Mesendoderm (in vitro differentiated cells): ENCODE measurements around the gene ADISSP.

ENCODE experiments used
- DNase-seq: peaks from one replicate; pipeline ENCODE4 v3.0.0; 2013
- H2AK5ac ChIP-seq: 2 replicates; pipeline ENCODE4 v1.6.1; 2013; ENCODE audit warnings: low read length, inconsistent platforms
- H2BK120ac ChIP-seq: 2 replicates; pipeline ENCODE4 v1.6.1; 2013; ENCODE audit warnings: low read depth, mild to moderate bottlenecking, low read length, moderate library complexity, mixed read lengths
- H2BK15ac ChIP-seq: replicated peaks from 2 replicates; pipeline ENCODE4 v1.6.1; 2013; ENCODE audit warnings: low read depth, mild to moderate bottlenecking, moderate library complexity
- H2BK5ac ChIP-seq: 2 replicates; pipeline ENCODE4 v1.6.1; 2013; ENCODE audit warnings: low read length, inconsistent platforms
- H3K18ac ChIP-seq: 2 replicates; pipeline ENCODE4 v1.6.1; 2013; ENCODE audit warnings: mild to moderate bottlenecking, low read length, mixed read lengths
- H3K23ac ChIP-seq: one replicate; pipeline ENCODE4 v1.6.1; 2013; ENCODE audit warnings: low read length
- H3K27ac ChIP-seq: 2 replicates; pipeline ENCODE4 v1.5.1; 2013; ENCODE audit warnings: low read depth, mild to moderate bottlenecking, inconsistent platforms, low read length, moderate library complexity
- H3K27me3 ChIP-seq: 2 replicates; pipeline ENCODE4 v1.6.1; 2013; ENCODE audit warnings: low read length, control low read depth, mild to moderate bottlenecking, inconsistent platforms; ENCODE audit not compliant: insufficient read depth, poor library complexity
- H3K36me3 ChIP-seq: 2 replicates; pipeline ENCODE4 v1.6.1; 2013; ENCODE audit warnings: low read length, inconsistent platforms; ENCODE audit not compliant: control insufficient read depth, insufficient read depth
- H3K4ac ChIP-seq: one replicate; pipeline ENCODE4 v1.6.1; 2013; ENCODE audit warnings: low read depth, mild to moderate bottlenecking, low read length, moderate library complexity
- H3K4me1 ChIP-seq: 2 replicates; pipeline ENCODE4 v1.6.1; 2013; ENCODE audit warnings: low read depth, low read length, inconsistent platforms; ENCODE audit not compliant: control insufficient read depth
- H3K4me2 ChIP-seq: 2 replicates; pipeline ENCODE4 v1.6.1; 2013; ENCODE audit warnings: low read length
- H3K4me3 ChIP-seq: 2 replicates; pipeline ENCODE4 v1.5.1; 2013; ENCODE audit warnings: mild to moderate bottlenecking, low read length
- H3K56ac ChIP-seq: one replicate; pipeline ENCODE4 v1.6.1; 2013; ENCODE audit warnings: low read length
- H3K79me1 ChIP-seq: 2 replicates; pipeline ENCODE4 v1.6.1; 2013; ENCODE audit warnings: low read length, inconsistent platforms
- H3K79me2 ChIP-seq: 2 replicates; pipeline ENCODE4 v1.6.1; 2013; ENCODE audit warnings: mild to moderate bottlenecking, low read length; ENCODE audit not compliant: control insufficient read depth, insufficient read depth
- H3K9ac ChIP-seq: 2 replicates; pipeline ENCODE4 v1.6.1; 2013; ENCODE audit warnings: low read length, inconsistent platforms
- H4K5ac ChIP-seq: one replicate; pipeline ENCODE4 v1.6.1; 2013; ENCODE audit warnings: low read length
- H4K8ac ChIP-seq: one replicate; pipeline ENCODE4 v1.6.1; 2013; ENCODE audit warnings: low read depth, mild to moderate bottlenecking, control low read depth, low read length, moderate library complexity
- WGBS: extraction: QIAGEN DNeasy Blood & Tissue Kit; methylation state at CpG from one replicate; pipeline ENCODE4 v1.1.7; 2013; ENCODE audit warnings: low lambda C conversion rate, missing lambda C conversion rate; ENCODE audit not compliant: insufficient coverage; ENCODE audit errors: extremely low coverage; 5-methylcytosine and 5-hydroxymethylcytosine counted together

ADISSP gene

DNA sequence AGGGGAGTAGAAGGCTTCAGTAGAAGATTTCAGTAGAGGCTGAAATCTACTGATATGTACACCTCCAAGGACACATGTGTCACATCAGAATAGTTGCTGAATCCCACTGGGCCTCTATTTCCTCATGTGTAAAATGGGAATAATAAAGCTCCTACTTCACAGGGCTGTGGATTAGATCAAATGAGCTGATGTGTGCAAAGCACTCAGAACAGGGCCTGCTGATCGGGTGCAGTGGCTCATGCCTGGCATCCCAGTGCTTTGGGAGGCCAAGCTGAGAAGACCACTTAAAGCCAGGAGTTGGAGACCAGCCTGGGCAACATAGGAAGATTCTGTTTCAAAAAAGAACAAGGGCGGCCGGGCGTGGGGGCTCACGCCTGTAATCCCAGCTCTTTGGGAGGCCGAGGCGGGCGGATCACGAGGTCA, 44.7 kb upstream of the ADISSP start:
- Histone ChIP-seq H3K4me3 (no peak overlapping the region), H3K4me1 (no peaks in the 10 kb centered on the region), H3K27ac (no peak overlapping the region), H3K79me2 (no peaks in the 10 kb centered on the region), H2BK5ac (no peak overlapping the region), H3K18ac (no peak overlapping the region), H3K23ac (no peak overlapping the region), H3K36me3 (no peaks in the 10 kb centered on the region), H3K4ac (no peak overlapping the region), H2BK15ac (no peak overlapping the region), H4K5ac (no peak overlapping the region), H4K8ac (no peak overlapping the region), H3K79me1 (no peaks in the 10 kb centered on the region), H2BK120ac (no peak overlapping the region), H2AK5ac (no peak overlapping the region), H3K9ac (no peak overlapping the region), H3K4me2 (no peak overlapping the region), H3K56ac (no peak overlapping the region), H3K27me3 (no peaks in the 10 kb centered on the region)
- WGBS = no CpG with 5 or more reads among the region's 9 CpGs
- no peak for DNase-seq

DNA sequence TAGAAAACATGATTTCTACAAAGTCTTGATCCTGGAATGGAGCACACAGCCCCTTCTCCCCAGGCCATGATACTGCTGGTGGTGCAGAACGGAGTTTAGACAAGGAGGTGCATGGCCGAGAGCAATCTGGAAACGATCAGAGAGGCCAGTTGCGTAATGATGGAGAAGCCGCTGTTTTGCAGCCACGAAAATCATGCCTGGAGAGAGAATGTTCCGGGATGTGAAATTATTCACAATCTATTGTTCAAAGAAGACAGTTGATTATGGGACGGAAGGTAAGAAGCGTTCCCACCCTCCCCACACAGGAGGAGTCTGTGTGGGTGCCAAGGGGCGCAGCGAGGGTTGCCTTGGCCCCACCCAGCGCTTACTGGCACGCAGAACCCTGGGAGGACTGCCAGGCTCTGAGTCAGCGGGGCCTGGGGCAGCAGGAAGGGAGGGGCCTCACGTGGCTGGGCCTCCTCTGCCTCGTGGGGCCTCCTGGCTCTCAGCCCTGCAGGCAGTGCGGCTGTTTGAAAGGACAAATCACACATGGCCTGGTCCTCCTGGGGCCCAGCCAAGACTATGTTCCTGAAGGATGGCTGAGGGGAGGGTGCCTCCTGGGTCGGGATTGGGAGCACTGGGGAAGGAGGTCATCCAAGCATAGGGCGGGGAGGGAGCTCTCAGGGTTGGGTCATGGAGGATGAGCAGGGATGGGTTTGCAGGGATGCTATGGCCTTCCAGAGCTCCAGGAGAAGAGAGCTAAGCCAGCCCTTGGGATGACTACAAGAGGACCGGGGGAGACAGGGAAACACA, 44.1 kb upstream of the ADISSP start:
- DNase-seq = no peak
- Histone ChIP-seq H3K79me1 (no peaks in the 10 kb centered on the region), H3K4ac (no peak overlapping the region), H3K4me3 (no peak overlapping the region), H3K23ac (no peak overlapping the region), H3K4me1 (no peaks in the 10 kb centered on the region), H3K4me2 (no peak overlapping the region), H2AK5ac (no peak overlapping the region), H2BK15ac (no peak overlapping the region), H3K79me2 (no peaks in the 10 kb centered on the region), H4K5ac (no peak overlapping the region), H2BK5ac (no peak overlapping the region), H3K27me3 (no peaks in the 10 kb centered on the region), H3K18ac (no peak overlapping the region), H3K27ac (no peak overlapping the region), H3K9ac (no peak overlapping the region), H3K56ac (peak overlapping the region; percentile 2), H3K36me3 (no peaks in the 10 kb centered on the region), H2BK120ac (no peak overlapping the region), H4K8ac (no peak overlapping the region)
- no CpG with 5 or more reads among the region's 20 CpGs for WGBS

DNA sequence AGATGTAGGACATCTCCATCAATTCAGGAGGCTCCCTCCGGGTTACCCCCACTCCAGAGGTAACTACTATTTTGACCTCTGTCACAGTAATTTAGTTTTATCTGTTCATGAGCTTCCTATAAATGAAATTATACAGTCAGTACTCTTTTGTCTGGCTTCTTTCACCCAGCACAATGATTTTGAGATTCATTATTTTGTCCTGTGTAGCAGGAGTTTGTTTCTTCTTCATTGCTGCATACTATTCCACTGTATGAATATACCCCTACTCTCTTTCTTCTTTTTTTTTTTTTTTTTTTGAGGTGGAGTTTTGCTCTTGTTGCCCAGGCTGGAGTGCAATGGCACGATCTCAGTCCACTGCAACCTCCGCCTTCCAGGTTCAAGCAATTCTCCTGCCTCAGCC, 41.0 kb upstream of the ADISSP start:
- no peak overlapping the region for H3K18ac ChIP-seq
- H3K79me2 ChIP-seq = no peaks in the 10 kb centered on the region
- H2AK5ac ChIP-seq = no peak overlapping the region
- no peak overlapping the region for H2BK15ac ChIP-seq
- H2BK5ac ChIP-seq = no peak overlapping the region
- no CpG with 5 or more reads among the region's 3 CpGs for WGBS
- no peaks in the 10 kb centered on the region for H3K4me1 ChIP-seq
- no peak overlapping the region for H3K56ac ChIP-seq
- H3K27me3 ChIP-seq = no peaks in the 10 kb centered on the region
- no peak overlapping the region for H3K27ac ChIP-seq
- H3K4me2 ChIP-seq = no peak overlapping the region
- H4K8ac ChIP-seq = no peak overlapping the region
- DNase-seq = no peak
- H2BK120ac ChIP-seq = no peak overlapping the region
- peaks cover 2% of the 10 kb centered on the region for H3K36me3 ChIP-seq
- no peak overlapping the region for H4K5ac ChIP-seq
- no peak overlapping the region for H3K23ac ChIP-seq
- no peak overlapping the region for H3K4ac ChIP-seq
- no peak overlapping the region for H3K4me3 ChIP-seq
- no peak overlapping the region for H3K9ac ChIP-seq
- no peaks in the 10 kb centered on the region for H3K79me1 ChIP-seq

DNA sequence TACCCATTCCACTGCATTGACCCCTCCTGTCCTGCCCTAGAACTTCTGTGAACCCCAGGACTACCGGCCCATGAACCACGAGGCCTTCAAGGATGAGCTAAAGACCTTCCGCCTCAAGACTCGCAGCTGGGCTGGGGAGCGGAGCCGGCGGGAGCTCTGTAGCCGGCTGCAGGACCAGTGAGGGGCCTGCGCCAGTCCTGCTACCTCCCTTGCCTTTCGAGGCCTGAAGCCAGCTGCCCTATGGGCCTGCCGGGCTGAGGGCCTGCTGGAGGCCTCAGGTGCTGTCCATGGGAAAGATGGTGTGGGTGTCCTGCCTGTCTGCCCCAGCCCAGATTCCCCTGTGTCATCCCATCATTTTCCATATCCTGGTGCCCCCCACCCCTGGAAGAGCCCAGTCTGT, 37.2 kb upstream of the ADISSP start:
- Histone ChIP-seq H4K5ac (no peak overlapping the region), H3K56ac (no peak overlapping the region), H4K8ac (no peak overlapping the region), H2BK120ac (no peak overlapping the region), H3K18ac (no peak overlapping the region), H3K27ac (no peak overlapping the region), H3K36me3 (peaks cover 10% of the 10 kb centered on the region), H3K79me2 (no peaks in the 10 kb centered on the region), H3K4ac (no peak overlapping the region), H3K4me3 (no peak overlapping the region), H3K27me3 (no peaks in the 10 kb centered on the region), H3K9ac (no peak overlapping the region), H3K23ac (no peak overlapping the region), H3K79me1 (no peaks in the 10 kb centered on the region), H2BK15ac (no peak overlapping the region), H3K4me2 (no peak overlapping the region), H3K4me1 (peaks cover 6% of the 10 kb centered on the region), H2AK5ac (no peak overlapping the region), H2BK5ac (no peak overlapping the region)
- DNase-seq = no peak
- no CpG with 5 or more reads among the region's 11 CpGs for WGBS

DNA sequence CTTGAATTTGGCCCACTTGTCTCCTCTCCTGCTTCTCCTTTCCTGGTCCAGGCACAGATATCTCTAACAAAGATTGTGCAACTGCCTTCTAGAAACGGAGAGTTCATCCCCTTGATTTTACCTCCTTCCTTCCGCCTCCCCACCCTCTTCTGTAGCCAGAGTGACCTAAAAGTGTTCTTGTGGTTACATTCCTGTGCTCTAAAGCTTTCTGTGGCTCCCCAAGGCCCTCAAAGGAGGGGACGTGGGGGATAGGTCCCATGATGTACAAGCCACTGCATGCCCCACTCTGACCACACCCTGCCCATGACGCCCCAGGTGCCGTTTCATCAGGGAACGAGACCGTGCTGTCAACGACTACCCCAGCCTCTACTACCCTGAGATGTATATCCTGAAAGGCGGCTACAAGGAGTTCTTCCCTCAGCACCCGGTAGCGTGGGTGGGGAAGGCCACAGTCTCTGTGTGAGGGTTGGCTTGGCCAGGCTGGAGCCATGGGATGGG, 36.8 kb upstream of the ADISSP start:
- H3K27ac ChIP-seq = no peak overlapping the region
- no peak overlapping the region for H2AK5ac ChIP-seq
- H2BK120ac ChIP-seq = no peak overlapping the region
- WGBS = no CpG with 5 or more reads among the region's 11 CpGs
- no peak overlapping the region for H2BK15ac ChIP-seq
- H3K23ac ChIP-seq = no peak overlapping the region
- H4K8ac ChIP-seq = no peak overlapping the region
- no peaks in the 10 kb centered on the region for H3K27me3 ChIP-seq
- H3K4me1 ChIP-seq = peaks cover 8% of the 10 kb centered on the region
- H4K5ac ChIP-seq = no peak overlapping the region
- H3K4me3 ChIP-seq = no peak overlapping the region
- no peak overlapping the region for H3K18ac ChIP-seq
- H3K79me1 ChIP-seq = no peaks in the 10 kb centered on the region
- no peaks in the 10 kb centered on the region for H3K79me2 ChIP-seq
- no peak overlapping the region for H3K4ac ChIP-seq
- no peak for DNase-seq
- H3K36me3 ChIP-seq = peaks cover 10% of the 10 kb centered on the region
- H2BK5ac ChIP-seq = no peak overlapping the region
- H3K56ac ChIP-seq = no peak overlapping the region
- no peak overlapping the region for H3K4me2 ChIP-seq
- no peak overlapping the region for H3K9ac ChIP-seq

DNA sequence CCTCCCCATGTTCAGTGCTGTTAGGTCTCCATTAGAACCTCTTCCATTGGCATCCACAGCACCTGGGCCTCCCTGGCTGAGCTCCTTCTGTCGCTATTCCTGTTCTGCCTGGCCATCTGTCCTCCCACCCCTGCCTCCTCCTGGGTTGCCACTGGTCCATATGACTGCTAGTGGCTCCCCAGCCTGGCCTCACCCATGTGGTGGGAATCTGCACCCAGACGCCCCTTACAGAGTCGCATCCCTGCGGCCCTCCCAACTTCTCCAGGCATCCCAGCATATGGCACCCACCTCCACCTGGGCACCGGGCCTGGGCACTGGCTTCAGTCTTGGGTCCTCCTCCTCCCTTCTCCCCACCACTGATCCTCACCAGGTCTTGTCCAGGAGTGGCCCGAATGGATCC, 36.3 kb upstream of the ADISSP start:
- Histone ChIP-seq H3K4me3 (no peak overlapping the region), H2BK5ac (no peak overlapping the region), H2BK120ac (no peak overlapping the region), H3K4ac (no peak overlapping the region), H2BK15ac (no peak overlapping the region), H3K23ac (no peak overlapping the region), H3K9ac (no peak overlapping the region), H4K5ac (no peak overlapping the region), H3K27me3 (no peaks in the 10 kb centered on the region), H3K79me2 (no peaks in the 10 kb centered on the region), H3K4me1 (peaks cover 10% of the 10 kb centered on the region), H4K8ac (no peak overlapping the region), H2AK5ac (no peak overlapping the region), H3K79me1 (no peaks in the 10 kb centered on the region), H3K4me2 (no peak overlapping the region), H3K36me3 (peaks cover 10% of the 10 kb centered on the region), H3K56ac (no peak overlapping the region), H3K27ac (no peak overlapping the region), H3K18ac (no peak overlapping the region)
- no peak for DNase-seq
- WGBS = no CpG with 5 or more reads among the region's 6 CpGs
